ENCODE data around the gene CELSR3.

GRCh38 chr3:48596157-48596556 lies 66.5 kb downstream of the CELSR3 start:
- TF ChIP-seq CTCF (conservative IDR thresholded peaks at IDR 0.05 in 1 of 2, IDR thresholded peaks at IDR 0.05 in 1 of 2; ENCODE audit: extremely low read depth in 1 of 2, insufficient read depth in 1 of 2, low read depth in 1 of 2, low read length in 2 of 2) (no peak), EZH2 (IDR thresholded peaks at IDR 0.05; ENCODE audit: borderline replicate concordance, low read length) (no peak)
